ENCODE measurements around the gene ENTPD2. TPM values are rescaled to one million over a fixed set of nuclear protein-coding genes. Genes with fewer than 3 reads are reported as not detected.
"Not testable (repeated sequence)": the region's sequence is repeated elsewhere in the genome, so short reads cannot be mapped to it uniquely, and the experiment has no call there.

ENTPD2 gene
- total RNA-seq, 1 experiment from 2014 or later: not detected

DNA sequence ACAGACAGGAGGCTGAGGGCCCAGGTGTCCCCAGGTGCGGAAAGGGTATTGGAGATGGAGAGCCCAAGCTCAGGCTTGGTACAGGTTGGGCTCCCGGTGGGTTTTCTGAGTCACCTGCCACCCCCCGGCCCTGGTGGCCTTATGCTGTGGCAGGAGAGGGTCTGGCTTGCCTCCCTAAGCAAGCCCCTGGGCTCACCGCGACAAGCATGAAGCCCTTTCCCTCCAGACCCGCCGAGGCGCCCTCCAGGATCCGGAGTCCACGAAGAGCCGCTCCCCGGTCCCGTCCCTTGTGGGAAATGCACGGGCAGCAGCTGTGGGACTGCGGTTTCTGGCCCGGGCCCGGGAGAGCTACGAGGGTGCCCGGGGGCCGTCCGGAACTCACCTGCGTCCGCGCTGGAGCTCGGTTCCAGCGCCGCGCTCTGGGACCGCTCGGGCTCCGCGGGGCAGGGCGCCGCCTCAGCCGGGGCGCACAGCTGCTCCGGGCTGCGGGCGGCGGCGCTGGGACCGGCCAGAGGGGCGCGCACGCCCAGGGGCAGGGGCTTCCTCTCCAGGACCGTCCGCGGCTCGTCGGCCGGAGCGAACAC, 15.7 kb upstream of the ENTPD2 start:
- no peaks in the 10 kb centered on the region; the same call in 1 of the 2 replicates for H3K36me3 ChIP-seq
- peak overlapping the region; percentile 45 for H3K4me3 ChIP-seq
- H3K9me3 ChIP-seq: no peaks in the 10 kb centered on the region
- DNase-seq: no peak
- H3K27me3 ChIP-seq: no peaks in the 10 kb centered on the region

DNA sequence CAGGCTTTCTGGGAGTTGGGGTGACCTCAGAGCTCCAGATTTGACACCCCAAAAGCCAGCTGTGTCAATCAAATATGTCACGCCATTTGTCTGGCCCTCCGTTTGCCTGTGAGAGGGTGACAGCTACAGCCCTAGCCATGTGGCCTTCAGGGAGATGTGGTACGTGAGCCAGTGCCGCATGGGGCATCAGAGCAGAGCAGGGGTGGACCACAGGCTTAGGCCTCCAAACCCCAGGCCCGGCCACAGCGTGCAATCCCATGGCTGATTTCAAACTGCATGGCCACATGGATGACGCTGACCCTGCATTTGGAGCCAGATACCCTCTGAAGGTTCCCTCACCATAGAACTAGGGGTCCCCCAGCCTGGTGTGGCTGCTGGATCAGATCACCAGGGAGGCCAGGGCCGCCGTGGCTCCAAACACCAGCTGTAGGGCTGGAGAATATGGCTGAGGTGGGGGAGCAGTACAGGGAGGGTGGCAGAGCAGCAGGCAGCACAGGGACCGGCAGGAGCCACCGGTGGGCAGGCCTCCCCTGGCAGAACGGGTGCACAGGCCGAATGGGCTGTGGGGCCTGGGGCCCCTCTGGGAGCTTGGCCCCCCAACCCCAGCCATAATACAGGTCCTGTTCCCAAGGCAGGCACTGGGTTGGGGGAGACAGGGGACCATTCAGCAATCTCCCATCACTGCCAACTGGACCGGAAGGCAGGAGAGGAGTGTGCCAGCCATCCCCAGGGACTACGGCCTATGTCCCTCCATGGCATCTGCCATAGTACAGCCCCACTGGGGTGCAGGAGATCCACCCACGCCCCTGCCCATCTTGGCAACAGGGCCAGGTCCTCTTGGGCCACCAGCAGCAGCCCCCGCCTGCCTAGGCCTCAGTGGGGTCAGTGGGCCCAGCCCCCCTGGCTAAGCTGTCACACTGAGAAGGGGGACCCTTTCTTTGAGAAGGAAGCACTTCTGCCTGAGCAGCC, 15.0 kb upstream of the ENTPD2 start:
- DNase-seq: no peak
- Histone ChIP-seq H3K27me3 (no peaks in the 10 kb centered on the region), H3K36me3 (peaks cover 2% of the 10 kb centered on the region; the same call in 1 of the 2 replicates), H3K9me3 (no peaks in the 10 kb centered on the region), H3K4me3 (peak overlapping the region; percentile 45)

DNA sequence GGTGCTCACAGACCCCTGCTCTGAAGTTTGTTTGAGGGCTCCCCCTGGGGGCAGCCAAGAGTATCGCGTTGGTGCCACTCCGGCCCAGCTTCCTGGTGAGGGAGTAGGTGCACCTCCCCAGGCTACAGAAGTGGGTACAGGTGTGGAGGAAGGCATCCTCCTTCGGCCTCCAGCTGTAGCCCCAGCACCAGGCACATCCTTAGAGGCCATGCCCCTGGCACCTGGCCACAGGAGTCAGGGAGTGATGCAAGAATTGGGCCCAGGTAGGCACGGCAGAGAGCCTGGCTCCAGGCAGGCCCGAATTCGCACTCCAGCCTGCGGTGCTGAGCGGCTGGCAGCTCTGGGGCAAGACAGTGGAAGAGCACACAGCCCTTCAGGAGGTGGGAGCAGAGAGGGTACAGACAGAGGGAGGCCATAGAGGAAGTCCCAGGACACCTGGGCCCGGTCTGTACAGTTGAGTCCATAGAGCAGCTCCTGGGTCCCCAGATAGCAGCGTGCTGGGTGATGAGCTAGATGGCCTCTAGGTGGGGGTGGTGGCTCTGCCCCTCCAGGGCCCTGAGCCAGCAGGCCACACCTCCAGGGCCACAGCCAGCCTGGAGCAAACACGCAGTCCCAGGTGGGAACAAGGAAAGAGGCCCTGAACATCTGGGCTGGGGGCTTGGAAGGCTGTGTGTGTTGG, 14.1 kb upstream of the ENTPD2 start:
- no peaks in the 10 kb centered on the region for H3K9me3 ChIP-seq
- H3K4me3 ChIP-seq: no peak overlapping the region
- peak; percentile 69 for DNase-seq
- peaks cover 4% of the 10 kb centered on the region; the same call in 1 of the 2 replicates for H3K36me3 ChIP-seq
- no peaks in the 10 kb centered on the region for H3K27me3 ChIP-seq

DNA sequence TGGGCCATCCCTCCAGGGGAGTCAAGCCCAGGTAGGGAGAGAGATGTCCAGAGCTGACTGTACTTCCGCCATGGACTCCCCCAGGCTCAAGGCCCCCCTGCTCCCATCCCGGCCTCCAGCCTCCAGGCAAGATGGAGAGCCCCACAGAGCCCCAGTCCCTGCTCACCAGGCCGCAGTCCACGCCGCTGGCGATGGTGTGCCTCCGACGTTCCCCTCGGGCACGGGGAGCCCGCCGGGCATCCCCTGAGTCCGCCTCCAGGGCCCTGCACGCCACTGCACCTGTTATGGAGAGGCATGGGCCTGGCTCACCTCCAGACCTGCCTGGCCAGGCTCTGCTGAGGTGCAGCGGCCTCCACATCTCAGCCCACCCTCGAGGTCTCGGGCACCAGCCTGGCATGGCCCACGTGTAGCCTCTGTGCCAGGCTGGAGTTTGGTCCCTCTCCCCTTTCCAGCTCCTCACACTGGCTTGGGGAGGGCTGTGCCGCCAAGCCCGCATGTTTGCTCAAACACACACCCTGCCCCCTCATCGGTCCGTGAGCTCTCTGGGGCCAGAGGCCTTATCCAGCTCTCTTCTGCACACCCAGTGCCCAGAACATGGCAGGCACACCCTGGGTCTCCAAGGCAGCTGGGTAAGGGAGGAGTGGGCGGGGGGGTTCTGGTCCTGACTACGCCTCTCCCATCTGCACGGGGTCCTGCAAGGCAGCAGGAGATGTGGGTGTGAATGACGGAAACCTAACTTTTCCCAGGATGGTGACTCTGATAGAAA, 12.4 kb upstream of the ENTPD2 start:
- no peaks in the 10 kb centered on the region for H3K27me3 ChIP-seq
- peaks cover 4% of the 10 kb centered on the region; the same call in 1 of the 2 replicates for H3K36me3 ChIP-seq
- no peak overlapping the region for H3K4me3 ChIP-seq
- DNase-seq: no peak
- no peaks in the 10 kb centered on the region for H3K9me3 ChIP-seq

DNA sequence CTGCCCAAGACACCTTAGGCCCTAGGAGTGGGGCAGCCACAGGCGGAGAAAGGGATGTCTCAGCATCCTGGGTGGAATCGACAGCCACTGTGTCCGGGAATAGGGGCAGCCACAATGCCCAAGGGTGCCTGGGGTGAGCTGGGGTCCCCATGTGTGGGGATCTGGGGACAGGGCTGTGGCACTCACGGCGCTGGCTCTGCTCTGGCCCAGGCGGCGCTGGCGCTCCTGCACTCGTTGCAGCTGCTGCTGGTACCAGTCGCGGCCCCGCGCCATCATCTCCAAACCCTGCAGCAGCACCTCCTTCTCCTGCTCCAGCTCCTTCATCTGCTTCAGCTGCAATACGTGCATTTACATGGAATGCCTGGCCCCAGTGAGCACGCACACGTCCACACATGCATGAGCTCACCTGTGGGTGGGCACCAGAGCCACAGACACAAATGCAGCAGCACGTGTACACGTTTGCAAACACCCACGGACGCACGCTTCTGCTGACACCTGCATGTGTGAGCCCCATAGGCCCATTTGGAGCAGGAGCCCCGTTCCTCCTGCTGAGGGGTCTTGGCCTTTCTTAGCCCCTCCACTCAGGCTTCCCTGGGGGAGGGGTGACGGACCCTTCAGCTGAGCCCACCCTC, 11.6 kb upstream of the ENTPD2 start:
- peaks cover 4% of the 10 kb centered on the region; the same call in 1 of the 2 replicates for H3K36me3 ChIP-seq
- DNase-seq: no peak
- no peaks in the 10 kb centered on the region for H3K27me3 ChIP-seq
- no peaks in the 10 kb centered on the region for H3K9me3 ChIP-seq
- H3K4me3 ChIP-seq: no peak overlapping the region

DNA sequence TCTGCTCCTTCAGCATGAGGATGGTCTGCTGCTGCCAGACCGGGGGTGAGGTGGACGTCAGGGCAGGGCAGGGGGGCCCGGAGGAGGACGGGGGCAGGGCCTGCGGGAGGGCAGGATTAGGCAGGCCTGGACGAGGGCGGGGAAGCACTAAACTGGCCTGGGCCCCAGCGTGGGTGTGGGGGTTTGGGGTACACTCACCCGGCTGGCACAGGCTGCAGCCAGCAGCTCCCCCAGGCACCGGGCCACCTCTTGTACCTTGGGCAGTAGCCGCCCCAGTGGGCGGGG, 11.0 kb upstream of the ENTPD2 start:
- H3K9me3 ChIP-seq: no peaks in the 10 kb centered on the region
- no peaks in the 10 kb centered on the region for H3K27me3 ChIP-seq
- peaks cover 4% of the 10 kb centered on the region; the same call in 1 of the 2 replicates for H3K36me3 ChIP-seq
- no peak overlapping the region for H3K4me3 ChIP-seq
- DNase-seq: no peak

DNA sequence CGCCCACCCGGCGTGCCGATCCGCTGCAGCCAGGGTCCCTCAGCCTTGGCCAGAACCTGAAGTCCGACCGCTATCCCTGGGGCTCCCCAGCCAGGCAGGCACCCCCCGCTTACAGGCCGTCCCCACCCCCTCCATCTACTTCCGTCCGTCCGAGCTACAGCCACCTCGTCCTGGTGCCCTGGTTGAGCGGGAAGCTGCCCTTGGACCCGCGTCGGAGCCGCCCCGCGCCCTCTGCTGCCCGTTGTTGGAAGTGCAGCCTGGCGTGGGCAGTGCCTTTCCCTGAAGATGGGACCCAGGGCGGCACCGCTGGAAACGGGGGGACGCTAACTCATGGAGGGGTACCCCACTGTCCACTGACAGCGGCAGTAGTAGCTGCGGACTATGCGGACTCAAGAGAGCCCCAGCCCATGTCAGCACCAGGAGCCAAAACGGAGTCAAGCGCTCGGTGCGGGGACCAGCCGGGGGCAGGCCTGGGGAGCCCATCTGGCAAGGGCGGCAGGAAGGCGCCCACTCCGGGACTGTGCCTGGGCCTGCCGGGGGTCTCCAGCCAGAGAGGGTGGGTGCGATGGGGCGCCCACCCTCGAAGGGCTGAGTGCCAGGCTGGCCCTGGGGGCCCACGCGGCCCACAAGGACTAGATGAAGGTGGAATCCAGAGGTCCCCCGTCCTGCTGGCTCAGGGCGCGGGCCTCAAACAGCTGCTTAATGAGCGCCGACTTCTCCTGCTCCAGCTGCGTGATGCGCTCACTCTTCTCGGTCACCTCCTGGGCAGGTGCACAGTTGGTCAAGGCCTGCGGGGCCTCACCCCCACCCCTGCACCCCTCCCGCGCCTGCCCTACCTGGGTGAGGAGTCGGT, 10.4 kb upstream of the ENTPD2 start:
- DNase-seq: peak; percentile 68
- no peak overlapping the region for H3K4me3 ChIP-seq

DNA sequence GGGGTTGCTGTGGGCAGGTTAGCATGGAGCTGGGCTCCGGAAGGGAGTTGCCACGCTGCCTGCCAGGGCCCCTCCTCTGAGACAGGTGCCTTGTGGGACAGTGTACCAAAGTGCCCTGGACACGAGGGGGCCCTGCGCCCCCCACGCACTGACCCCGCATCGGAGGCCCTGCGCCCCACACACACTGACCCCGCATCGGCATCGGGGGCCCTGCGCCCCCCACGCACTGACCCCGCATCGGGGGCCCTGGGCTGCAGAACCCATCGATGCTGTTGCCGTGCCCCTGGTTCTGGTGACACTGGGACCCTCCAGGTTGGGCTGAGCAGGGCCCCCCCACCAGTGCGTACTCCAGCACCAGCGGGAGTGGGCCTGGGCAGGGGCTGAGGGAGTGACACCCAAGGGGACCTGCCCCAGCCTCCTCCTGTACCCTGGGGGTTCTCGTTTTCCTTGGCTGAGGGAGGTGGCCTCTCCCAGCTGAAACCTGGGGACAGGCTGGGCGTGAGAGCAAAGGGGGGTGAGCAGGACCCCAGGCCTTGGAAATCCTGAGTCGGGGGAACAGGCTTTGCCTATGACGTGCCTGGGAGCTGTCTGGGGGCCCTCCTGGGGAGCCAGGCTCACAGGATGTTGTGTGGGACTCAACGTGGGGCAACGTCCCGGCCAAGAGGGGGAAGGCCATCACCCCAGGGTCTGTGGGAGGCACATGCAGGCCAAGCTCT, 9.6 kb upstream of the ENTPD2 start:
- no peaks in the 10 kb centered on the region for H3K9me3 ChIP-seq
- H3K36me3 ChIP-seq: peaks cover 4% of the 10 kb centered on the region; the same call in 1 of the 2 replicates
- no peak overlapping the region for H3K4me3 ChIP-seq
- H3K27me3 ChIP-seq: no peaks in the 10 kb centered on the region
- DNase-seq: no peak

More for the DNA sequence above, 10.4 kb upstream of the ENTPD2 start:
- Histone ChIP-seq H3K27me3 (no peaks in the 10 kb centered on the region), H3K36me3 (peaks cover 4% of the 10 kb centered on the region; the same call in 1 of the 2 replicates), H3K9me3 (no peaks in the 10 kb centered on the region)

DNA sequence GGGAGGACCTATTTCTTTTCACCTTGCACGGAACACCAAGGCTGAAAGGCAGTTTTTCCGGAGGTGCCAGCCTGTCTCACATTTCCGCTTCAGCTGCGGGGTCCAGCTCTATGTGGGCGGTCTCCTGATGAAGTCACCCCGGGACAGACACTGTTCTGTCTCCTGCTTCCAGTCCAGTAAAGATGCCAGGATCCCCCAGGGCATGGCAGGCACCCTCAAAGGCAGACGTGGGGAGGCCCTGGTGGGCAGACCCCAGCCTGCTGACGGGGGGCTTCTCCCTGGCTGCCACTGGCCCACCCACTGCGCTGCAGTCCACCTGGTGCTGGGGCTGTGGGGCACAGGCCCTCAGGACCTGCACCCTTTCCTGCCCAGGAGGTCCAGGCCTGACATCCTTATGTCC, 8.9 kb upstream of the ENTPD2 start:
- H3K9me3 ChIP-seq, H3K4me3 ChIP-seq, H3K36me3 ChIP-seq, H3K27me3 ChIP-seq, DNase-seq: not testable (repeated sequence)

DNA sequence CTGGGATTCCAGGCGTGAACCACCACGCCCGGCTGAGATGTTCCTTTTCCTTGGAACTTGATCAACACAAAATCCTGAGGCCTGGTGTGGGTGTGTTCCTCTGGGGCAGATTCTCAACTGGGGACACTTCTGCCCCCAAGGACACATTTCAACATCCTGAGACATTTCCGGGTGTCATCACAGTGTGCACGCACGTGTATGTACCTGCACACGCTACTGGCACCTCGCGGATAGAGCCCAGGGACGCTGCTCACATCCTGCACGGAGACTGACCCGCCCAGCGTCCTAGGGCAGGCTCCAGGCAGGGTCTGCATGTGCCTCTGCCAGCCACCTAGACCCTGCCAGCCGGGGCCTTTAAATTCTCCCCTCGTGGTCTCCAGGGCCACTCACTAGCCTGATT, 8.5 kb upstream of the ENTPD2 start:
- H3K27me3 ChIP-seq: no peaks in the 10 kb centered on the region
- no peak for DNase-seq
- H3K4me3 ChIP-seq: no peak overlapping the region
- no peaks in the 10 kb centered on the region for H3K9me3 ChIP-seq
- H3K36me3 ChIP-seq: peaks cover 4% of the 10 kb centered on the region; the same call in 1 of the 2 replicates

DNA sequence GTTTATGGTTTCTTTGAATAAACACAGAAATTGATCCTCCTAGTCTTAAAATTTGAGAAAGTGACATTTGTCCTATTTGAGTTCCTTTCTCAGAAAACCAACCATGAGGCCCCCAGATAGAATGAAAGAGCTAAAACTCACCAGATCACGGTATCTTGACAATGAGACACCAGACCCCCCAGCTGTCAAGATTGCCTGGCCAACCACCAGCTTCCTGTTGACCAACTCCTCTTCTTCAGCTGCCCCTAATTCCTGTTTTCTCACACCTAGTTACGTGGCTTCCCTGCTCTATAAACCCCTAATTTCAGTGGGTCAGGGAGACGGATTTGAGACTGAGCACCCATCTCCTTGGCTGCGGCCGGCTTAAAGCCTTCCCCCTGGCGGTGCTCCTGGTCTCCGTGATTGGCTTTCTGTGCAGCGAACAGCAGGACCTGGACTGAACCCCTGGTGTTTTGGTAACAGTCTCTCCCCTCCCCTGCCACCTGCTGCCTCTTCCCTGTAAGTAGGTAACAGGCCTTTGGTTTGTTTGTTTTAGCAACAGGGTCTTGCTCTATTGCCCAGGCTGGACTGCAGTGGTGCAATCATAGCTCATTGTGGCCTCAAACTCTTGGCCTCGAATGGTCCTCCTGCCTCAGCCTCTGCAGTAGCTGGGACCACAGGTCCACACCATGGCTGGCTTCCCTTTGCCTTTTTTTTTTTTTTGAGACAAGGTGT, 4.8 kb upstream of the ENTPD2 start:
- no peak for DNase-seq
- Histone ChIP-seq H3K36me3 (peaks cover under 1% of the 10 kb centered on the region; the same call in 1 of the 2 replicates), H3K4me3 (no peak overlapping the region), H3K9me3 (no peaks in the 10 kb centered on the region), H3K27me3 (no peaks in the 10 kb centered on the region)

DNA sequence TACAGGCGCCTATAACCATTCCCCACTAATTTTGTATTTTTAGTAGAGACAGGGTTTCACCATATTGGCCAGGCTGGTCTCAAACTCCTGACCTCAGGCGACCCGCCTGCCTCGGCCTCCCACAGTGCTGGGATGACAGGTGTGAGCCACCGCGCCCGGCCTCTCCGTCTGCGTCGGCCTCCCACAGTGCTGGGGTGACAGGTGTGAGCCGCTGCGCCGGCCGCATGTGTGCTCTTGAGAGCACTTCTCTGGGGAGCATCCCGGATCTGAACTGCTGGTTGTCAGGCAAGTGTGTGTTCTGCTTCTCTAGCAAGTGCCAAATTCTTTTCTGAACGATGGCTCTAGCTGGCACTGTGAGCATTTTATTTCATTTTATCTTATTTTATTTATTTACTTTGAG, 3.7 kb upstream of the ENTPD2 start:
- DNase-seq: no peak
- Histone ChIP-seq H3K27me3 (no peaks in the 10 kb centered on the region), H3K4me3 (no peak overlapping the region)

DNA sequence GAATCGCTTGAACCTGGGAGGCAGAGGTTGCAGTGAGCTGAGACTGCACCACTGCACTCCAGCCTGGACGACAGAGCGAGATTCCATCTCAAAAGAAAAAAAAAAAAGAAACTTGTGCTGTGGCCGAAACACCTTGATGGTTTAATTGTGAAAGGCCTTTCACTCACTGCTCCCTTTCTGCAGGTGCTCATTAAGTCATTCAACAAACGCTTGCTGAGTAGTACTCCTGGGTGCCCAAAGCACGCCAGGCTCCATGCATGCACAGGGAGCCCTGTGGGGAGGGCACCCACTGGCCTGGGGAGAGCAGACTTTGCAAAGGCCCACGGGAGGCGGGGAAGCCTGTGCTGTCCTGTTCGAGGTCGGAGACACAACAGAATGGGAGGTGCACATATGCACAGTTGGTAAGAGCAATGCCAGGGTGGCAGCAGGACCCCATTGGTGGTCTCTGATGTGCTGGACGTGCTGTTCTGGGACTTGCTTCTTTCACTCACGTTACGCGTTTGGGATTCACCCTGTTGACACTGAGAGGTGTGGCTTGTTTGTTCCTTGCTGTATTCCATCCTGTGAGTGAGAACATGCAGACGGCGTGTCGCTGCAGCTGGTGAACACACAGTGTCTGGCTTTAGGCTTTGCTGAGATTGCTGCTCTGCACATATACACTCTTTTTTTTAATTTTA, 3.0 kb upstream of the ENTPD2 start:
- no peak overlapping the region for H3K4me3 ChIP-seq
- H3K9me3 ChIP-seq: no peaks in the 10 kb centered on the region
- H3K36me3 ChIP-seq: no peaks in the 10 kb centered on the region
- H3K27me3 ChIP-seq: no peaks in the 10 kb centered on the region
- DNase-seq: no peak

More for the DNA sequence above, 3.7 kb upstream of the ENTPD2 start:
- Histone ChIP-seq H3K9me3 (no peaks in the 10 kb centered on the region), H3K36me3 (no peaks in the 10 kb centered on the region)

Data from MG63 (cell line).